Gastrocnemius medialis (tissue), 4 donors: ENCODE measurements around the gene C1QTNF3. TPM values are rescaled to one million over a fixed set of nuclear protein-coding genes. Genes with fewer than 3 reads are reported as not detected.

Experiments used
- ATAC-seq, 2 donors: fragments of 150-250 bp; one replicate each; pipeline ENCODE4 v1.9.1; 2016
- DNase-seq, 2 donors: peaks; one replicate each; pipeline ENCODE4 v3.0.0-alpha.2; 2019
- H3K27ac ChIP-seq, 4 donors: fragments of 200-600 bp; sonication (generic); 1 replicate in 1 of 4; 2 replicates in 3 of 4; pipeline ENCODE4 v1.5.1; 2016 to 2018; ENCODE audit warnings: mild to moderate bottlenecking in 2 of 4, moderate library complexity in 1 of 4
- H3K27me3 ChIP-seq, 3 donors: fragments of 200-600 bp; sonication (generic) in 2 of 3; 1 replicate in 1 of 3; 2 replicates in 2 of 3; pipeline versions ENCODE4 v1.5.1 to v1.6.0; 2016 to 2019; ENCODE audit warnings: mild to moderate bottlenecking in 1 of 3, moderate library complexity in 1 of 3
- H3K36me3 ChIP-seq, 2 donors: fragments of 200-600 bp; sonication (generic) in 1 of 2; one replicate each; pipeline ENCODE4 v1.5.1; 2017 to 2018
- H3K4me1 ChIP-seq, 2 donors: fragments of 200-600 bp; sonication (generic) in 1 of 2; one replicate each; pipeline ENCODE4 v1.5.1; 2016 to 2017; ENCODE audit warnings: mild to moderate bottlenecking in 2 of 2
- H3K4me3 ChIP-seq, 4 donors: fragments of 200-600 bp; sonication (generic) in 3 of 4; 1 replicate in 1 of 4; 2 replicates in 3 of 4; pipeline ENCODE4 v1.5.1; 2016 to 2019; ENCODE audit warnings: mild to moderate bottlenecking in 2 of 4
- H3K9me3 ChIP-seq, 3 donors: fragments of 200-600 bp; sonication (generic) in 2 of 3; 1 replicate in 1 of 3; 2 replicates in 2 of 3; pipeline ENCODE4 v1.5.1; 2016 to 2019
- CTCF ChIP-seq, 5 experiments: fragments of 450-650 bp in 3 of 5; fragments of 200-600 bp in 2 of 5; sonication (generic) in 2 of 5; IDR thresholded peaks in 4 of 5; conservative IDR thresholded peaks in 1 of 5; 1 replicate in 4 of 5; 2 replicates in 1 of 5; pipeline ENCODE4 v1.5.1; 2016 to 2019; ENCODE audit warnings: antibody characterized with exemption in 5 of 5, mild to moderate bottlenecking in 3 of 5, moderate library complexity in 3 of 5
- POLR2A ChIP-seq, 2 donors: fragments of 450-650 bp; IDR thresholded peaks; one replicate each; pipeline ENCODE4 v1.6.1; 2017; ENCODE audit warnings: antibody characterized with exemption in 2 of 2, mild to moderate bottlenecking in 2 of 2, moderate library complexity in 2 of 2
- in situ Hi-C, 4 donors: fragments of 200-750 bp; cut with MboI; loops; one replicate each; pipeline versions ENCODE4 v1.15.0 to v1.8.0; 2017; ENCODE audit warnings: low sequenced_read_pairs in 4 of 4
- intact Hi-C: fragments of 100-400 bp; cut with DNase I; formaldehyde crosslinking; loops from one replicate; pipeline ENCODE4 v1.15.1; 2023; ENCODE audit warnings: low total_unique reads
- total RNA-seq, 4 donors: library from RNA; depleted of rRNA; stranded (reverse); fragments of >200 nt; gene quantifications; one replicate each; pipeline versions ENCODE4 v1.1.0 to v1.2.3, GENCODE V29; 2016

Gene C1QTNF3
- total RNA-seq, 4 donors from 2014 or later, result 0.33 to 1.00 TPM; not detected in 2

DNA sequence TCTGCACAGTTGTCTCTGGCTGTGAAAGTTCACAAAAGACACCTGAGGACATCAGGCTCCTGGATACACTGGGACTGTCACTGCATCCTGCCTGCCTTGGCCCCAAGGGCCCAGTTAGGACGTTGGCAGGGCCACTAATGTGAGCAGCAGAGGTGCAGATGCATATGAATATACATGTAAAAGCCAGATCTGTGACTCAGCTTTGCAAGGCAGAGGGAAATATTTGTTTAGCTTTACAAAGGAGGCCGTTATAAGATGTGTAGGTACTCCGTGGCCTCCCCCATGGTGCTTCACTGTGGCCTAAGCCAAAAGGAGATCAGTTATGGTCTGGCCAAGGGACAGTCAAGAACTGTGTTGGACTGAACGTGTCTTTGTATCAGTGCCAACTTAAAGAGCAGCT is 4.1 kb upstream of the C1QTNF3 start:
- TF ChIP-seq POLR2A (IDR thresholded peaks at IDR 0.05), result no peak
- no peak for TF ChIP-seq CTCF (IDR thresholded peaks at IDR 0.05 in 4 of 5, conservative IDR thresholded peaks at IDR 0.05 in 1 of 5)
- Histone ChIP-seq H3K27ac (no peak overlapping the region), H3K4me1 (peaks cover 29 to 30% of the 10 kb centered on the region in 2 donors), H3K27me3 (no peaks in the 10 kb centered on the region), H3K9me3 (no peaks in the 10 kb centered on the region), H3K4me3 (no peak overlapping the region), H3K36me3 (no peaks in the 10 kb centered on the region)
- no peak for ATAC-seq
- in situ Hi-C loops, result no loop called here
- intact Hi-C loops, result no loop called here
- no peak for DNase-seq

GRCh38 chr5:34045996-34046395 is 3.0 kb upstream of the C1QTNF3 start:
- H3K36me3 ChIP-seq, result no peaks in the 10 kb centered on the region
- DNase-seq, result no peak
- in situ Hi-C loops, result no loop called here
- TF ChIP-seq POLR2A (IDR thresholded peaks at IDR 0.05), result no peak
- TF ChIP-seq CTCF (IDR thresholded peaks at IDR 0.05 in 4 of 5, conservative IDR thresholded peaks at IDR 0.05 in 1 of 5), result no peak
- no peaks in the 10 kb centered on the region for H3K27me3 ChIP-seq
- H3K9me3 ChIP-seq, result no peaks in the 10 kb centered on the region
- intact Hi-C loops, result no loop called here
- H3K4me3 ChIP-seq, result no peak overlapping the region
- H3K4me1 ChIP-seq, result peaks cover 29 to 32% of the 10 kb centered on the region in 2 donors
- no peak overlapping the region for H3K27ac ChIP-seq
- no peak for ATAC-seq

DNA sequence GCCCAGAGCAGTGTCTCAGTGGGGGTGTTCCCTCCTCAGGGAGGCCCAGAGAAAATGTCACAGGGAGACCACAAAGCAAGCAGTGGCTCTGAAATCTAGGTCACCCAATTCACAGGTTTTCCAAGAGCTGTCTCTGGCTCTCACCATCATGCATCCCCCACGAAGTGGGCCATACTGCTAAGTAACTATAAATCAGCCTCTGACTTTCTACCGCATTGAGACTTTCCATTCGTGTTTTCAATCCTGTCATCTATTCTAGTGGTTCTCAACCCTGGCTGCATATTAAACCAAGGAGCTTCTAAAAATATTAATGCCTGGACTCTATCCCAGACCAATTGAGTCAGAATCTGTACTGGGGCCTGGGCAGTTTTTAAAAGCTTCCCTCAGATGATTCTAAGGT is 2.0 kb upstream of the C1QTNF3 start:
- TF ChIP-seq CTCF (IDR thresholded peaks at IDR 0.05 in 4 of 5, conservative IDR thresholded peaks at IDR 0.05 in 1 of 5) (no peak), POLR2A (IDR thresholded peaks at IDR 0.05) (no peak)
- ATAC-seq, result peak; percentile 59 to 73
- Histone ChIP-seq H3K9me3 (no peaks in the 10 kb centered on the region), H3K4me1 (peaks cover 29 to 32% of the 10 kb centered on the region in 2 donors), H3K36me3 (no peaks in the 10 kb centered on the region), H3K27ac (peak overlapping the region in 1 of 4 donors; percentile 19), H3K27me3 (no peaks in the 10 kb centered on the region), H3K4me3 (no peak overlapping the region)
- intact Hi-C loops, result no loop called here
- DNase-seq, result no peak
- in situ Hi-C loops, result no loop called here

DNA sequence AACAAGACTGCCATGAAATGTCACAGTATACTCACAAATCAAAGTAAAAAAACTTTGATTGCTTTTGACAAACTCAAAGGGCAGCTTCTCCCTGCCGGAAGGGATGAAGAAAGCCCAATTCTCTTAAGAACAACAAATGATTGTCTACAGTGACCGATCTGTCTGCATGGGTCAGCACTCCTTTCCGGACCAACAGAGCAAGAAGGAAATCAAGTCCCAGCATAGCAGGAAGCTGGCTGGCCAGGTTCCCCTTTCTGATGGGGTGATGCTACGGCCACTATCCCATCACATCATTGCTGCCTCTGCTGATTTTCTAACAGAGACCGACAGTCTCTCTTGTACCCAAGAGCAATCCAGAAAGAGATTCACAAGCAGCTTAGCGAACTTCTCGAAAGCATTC is 692 bp downstream of the C1QTNF3 start:
- Histone ChIP-seq H3K27me3 (no peaks in the 10 kb centered on the region), H3K9me3 (no peaks in the 10 kb centered on the region), H3K4me3 (peak overlapping the region in 2 of 4 donors; percentile 7 to 9), H3K4me1 (peaks cover 29 to 32% of the 10 kb centered on the region in 2 donors), H3K27ac (no peak overlapping the region), H3K36me3 (no peaks in the 10 kb centered on the region)
- TF ChIP-seq CTCF (IDR thresholded peaks at IDR 0.05 in 4 of 5, conservative IDR thresholded peaks at IDR 0.05 in 1 of 5), result no peak
- TF ChIP-seq POLR2A (IDR thresholded peaks at IDR 0.05), result no peak
- in situ Hi-C loops (no loop called here), intact Hi-C loops (no loop called here)
- ATAC-seq, result no peak
- peak; percentile 18 to 24 for DNase-seq
